Mucosa of descending colon (tissue), 3 donors: ENCODE data around the gene SNX19. TPM values are rescaled to one million over a fixed set of nuclear protein-coding genes. Genes with fewer than 3 reads are reported as not detected.
"Not testable (repeated sequence)": the region's sequence is repeated elsewhere in the genome, so short reads cannot be mapped to it uniquely, and the experiment has no call there.

Experiments used
- ATAC-seq: fragments of 200-7000 bp; cut with Tn5 transposase; one replicate; pipeline ENCODE4 v1.9.1; 2020; ENCODE audit warnings: mild to moderate bottlenecking, moderate library complexity
- DNase-seq, 3 donors: peaks; one replicate each; pipeline ENCODE4 v3.0.0-alpha.2; 2020
- H3K36me3 ChIP-seq: fragments of 200-600 bp; one replicate; pipeline ENCODE4 v1.8.0; 2021; ENCODE audit warnings: low read depth, mild to moderate bottlenecking
- H3K4me1 ChIP-seq: fragments of 200-600 bp; one replicate; pipeline ENCODE4 v1.8.0; 2021; ENCODE audit warnings: low read depth, mild to moderate bottlenecking
- H3K4me3 ChIP-seq: fragments of 200-600 bp; one replicate; pipeline ENCODE4 v1.8.0; 2021; ENCODE audit warnings: mild to moderate bottlenecking
- H3K9me3 ChIP-seq: fragments of 200-600 bp; one replicate; pipeline ENCODE4 v1.8.0; 2021; ENCODE audit warnings: mild to moderate bottlenecking
- CTCF ChIP-seq: fragments of 200-600 bp; IDR thresholded peaks from one replicate; pipeline ENCODE4 v1.8.0; 2022; ENCODE audit warnings: antibody characterized with exemption, mild to moderate bottlenecking
- intact Hi-C, 2 donors: fragments of 100-400 bp; cut with DNase I in 1 of 2; cut with micrococcal nuclease in 1 of 2; formaldehyde crosslinking; loops; one replicate each; pipeline versions ENCODE4 v1.11.0 to v1.11.1; 2022; cut with DNase I, micrococcal nuclease
- total RNA-seq, 3 donors: library from RNA; stranded (reverse); fragmentation: NEBNext Ultra II Directional in 2 of 3; extraction: Animal tissue kit (Norgen Biotek cat#: 25700) in 2 of 3; gene quantifications; one replicate each; pipeline versions ENCODE4 v1.2.1 to v1.2.4, GENCODE V29; 2021 to 2023
- donor health status: DM: no; HTN: no; CAD: no; lungs with moderate emphysema.
- donor health status: DM: no; HTN: no; CAD: no.
- donor health status: DM: no; HTN: yes; CAD: no.

Gene SNX19
- total RNA-seq, 3 donors from 2014 or later: 53.1 to 87.5 (median 76.7) TPM

GRCh38 chr11:130945896-130946295 is 29.6 kb upstream of the SNX19 start:
- ATAC-seq (peak; percentile 24), DNase-seq (peak in 1 of 3 donors; percentile 11)
- Histone ChIP-seq H3K4me1 (no peaks in the 10 kb centered on the region), H3K9me3 (no peaks in the 10 kb centered on the region), H3K4me3 (no peak overlapping the region), H3K36me3 (no peaks in the 10 kb centered on the region)
- intact Hi-C loops: no loop called here
- TF ChIP-seq CTCF: no peak

GRCh38 chr11:130940706-130941105 is 24.4 kb upstream of the SNX19 start:
- intact Hi-C loops: no loop called here
- no peak for TF ChIP-seq CTCF
- no peaks in the 10 kb centered on the region for H3K4me1 ChIP-seq
- DNase-seq: no peak
- ATAC-seq: no peak
- H3K36me3 ChIP-seq: no peaks in the 10 kb centered on the region
- no peak overlapping the region for H3K4me3 ChIP-seq
- H3K9me3 ChIP-seq: no peaks in the 10 kb centered on the region

GRCh38 chr11:130937051-130937450 is 20.8 kb upstream of the SNX19 start:
- intact Hi-C loops: no loop called here
- ATAC-seq (no peak), DNase-seq (no peak)
- no peak for TF ChIP-seq CTCF
- Histone ChIP-seq H3K4me3 (no peak overlapping the region), H3K4me1 (no peaks in the 10 kb centered on the region), H3K9me3 (no peaks in the 10 kb centered on the region), H3K36me3 (no peaks in the 10 kb centered on the region)

GRCh38 chr11:130932086-130932712 is 15.9 kb upstream of the SNX19 start:
- ATAC-seq: no peak
- intact Hi-C loops: no loop called here
- H3K4me1 ChIP-seq: no peaks in the 10 kb centered on the region
- no peak for DNase-seq
- no peak overlapping the region for H3K4me3 ChIP-seq
- H3K9me3 ChIP-seq: no peaks in the 10 kb centered on the region
- H3K36me3 ChIP-seq: no peaks in the 10 kb centered on the region
- TF ChIP-seq CTCF: no peak

GRCh38 chr11:130924750-130925149 is 8.5 kb upstream of the SNX19 start:
- intact Hi-C loops: loop anchor here in 1 of 2 donors (5.0 kb wide), 1 partner anchor 748 kb away; no protein-coding TSS in a partner anchor
- no peak overlapping the region for H3K4me3 ChIP-seq
- no peak for TF ChIP-seq CTCF
- no peaks in the 10 kb centered on the region for H3K4me1 ChIP-seq
- ATAC-seq (no peak), DNase-seq (no peak)
- no peaks in the 10 kb centered on the region for H3K9me3 ChIP-seq
- no peaks in the 10 kb centered on the region for H3K36me3 ChIP-seq

- not testable (repeated sequence) for H3K4me3 ChIP-seq, DNase-seq, ATAC-seq, H3K9me3 ChIP-seq, H3K36me3 ChIP-seq, H3K4me1 ChIP-seq
- intact Hi-C loops: loop anchor here in 1 of 2 donors (5.0 kb wide), 1 partner anchor 752 kb away; no protein-coding TSS in a partner anchor
Measured at GRCh38 chr11:130920612-130921011, 4.3 kb upstream of the SNX19 start.
